ENCODE data around the gene FZD2.
A peak's percentile ranks its signal among the peaks of the same experiment; 100 is the strongest.
"Not testable (repeated sequence)": the region's sequence is repeated elsewhere in the genome, so short reads cannot be mapped to it uniquely, and the experiment has no call there.

Gene FZD2

GRCh38 chr17:44556832-44557606 lies at the start of gene FZD2:
TSS of gene FZD2 (plus strand) at chr17:44557484. CDS start at chr17:44557689, 205 bp downstream.
- intact Hi-C loops (cut with DNase I), result no loop called here

GRCh38 chr17:44511241-44512134 lies 45.8 kb upstream of the FZD2 start:
- DNase-seq; intact Hi-C loops (cut with DNase I): not testable (repeated sequence)

More at GRCh38 chr17:44556832-44557606, at the start of gene FZD2:
- DNase-seq, result peak; percentile 23 to 83 (median 65)

GRCh38 chr17:44518032-44518431 lies 39.3 kb upstream of the FZD2 start:
- no peak for DNase-seq
- intact Hi-C loops (cut with DNase I), result no loop called here

GRCh38 chr17:44522883-44523671 lies 34.2 kb upstream of the FZD2 start:
- intact Hi-C loops (cut with DNase I), result no loop called here
- peak in 14 of 42 donors; percentile 6 to 49 (median 36) for DNase-seq

GRCh38 chr17:44523672-44523972 lies 33.7 kb upstream of the FZD2 start:
- intact Hi-C loops (cut with DNase I), result no loop called here
- DNase-seq, result no peak

GRCh38 chr17:44527102-44527501 lies 30.2 kb upstream of the FZD2 start:
- intact Hi-C loops (cut with DNase I), result no loop called here

GRCh38 chr17:44527954-44528353 lies 29.3 kb upstream of the FZD2 start:
- no peak for DNase-seq
- intact Hi-C loops (cut with DNase I), result no loop called here

More at GRCh38 chr17:44527102-44527501, 30.2 kb upstream of the FZD2 start:
- no peak for DNase-seq

GRCh38 chr17:44529864-44530263 lies 27.4 kb upstream of the FZD2 start:
- intact Hi-C loops (cut with DNase I), result loop anchor here (10.0 kb wide), 1 partner anchor 105 kb away; no protein-coding TSS in a partner anchor
- no peak for DNase-seq

- no peak for DNase-seq
- intact Hi-C loops (cut with DNase I), result loop anchor here (10.0 kb wide), 1 partner anchor 104 kb away; no protein-coding TSS in a partner anchor
Measured at GRCh38 chr17:44530896-44531418, 26.3 kb upstream of the FZD2 start.

GRCh38 chr17:44533533-44534246 lies 23.6 kb upstream of the FZD2 start:
- intact Hi-C loops (cut with DNase I), result loop anchor here (10.0 kb wide), 1 partner anchor 101 kb away; no protein-coding TSS in a partner anchor
- peak; percentile 57 to 92 (median 82) for DNase-seq

GRCh38 chr17:44536090-44536953 lies 21.0 kb upstream of the FZD2 start:
- DNase-seq, result peak in 1 of 42 donors; percentile 2
- intact Hi-C loops (cut with DNase I), result loop anchor here (10.0 kb wide), 1 partner anchor 98 kb away; no protein-coding TSS in a partner anchor

- not testable (repeated sequence) for DNase-seq
Measured at GRCh38 chr17:44537922-44538321, 19.4 kb upstream of the FZD2 start.

GRCh38 chr17:44539673-44540072 lies 17.6 kb upstream of the FZD2 start:
- no peak for DNase-seq
- intact Hi-C loops (cut with DNase I), result loop anchor here (10.0 kb wide), 1 partner anchor 95 kb away; no protein-coding TSS in a partner anchor

More at GRCh38 chr17:44537922-44538321, 19.4 kb upstream of the FZD2 start:
- intact Hi-C loops (cut with DNase I), result loop anchor here (10.0 kb wide), 1 partner anchor 97 kb away; no protein-coding TSS in a partner anchor

GRCh38 chr17:44540246-44541084 lies 16.8 kb upstream of the FZD2 start:
- intact Hi-C loops (cut with DNase I), result no loop called here
- no peak for DNase-seq

- no peak for DNase-seq
- intact Hi-C loops (cut with DNase I), result no loop called here
Measured at GRCh38 chr17:44541884-44542581, 15.3 kb upstream of the FZD2 start.

Measured in head of caudate nucleus (tissue), 42 donors.